ENCODE data around the gene ASAP2.

DNA sequence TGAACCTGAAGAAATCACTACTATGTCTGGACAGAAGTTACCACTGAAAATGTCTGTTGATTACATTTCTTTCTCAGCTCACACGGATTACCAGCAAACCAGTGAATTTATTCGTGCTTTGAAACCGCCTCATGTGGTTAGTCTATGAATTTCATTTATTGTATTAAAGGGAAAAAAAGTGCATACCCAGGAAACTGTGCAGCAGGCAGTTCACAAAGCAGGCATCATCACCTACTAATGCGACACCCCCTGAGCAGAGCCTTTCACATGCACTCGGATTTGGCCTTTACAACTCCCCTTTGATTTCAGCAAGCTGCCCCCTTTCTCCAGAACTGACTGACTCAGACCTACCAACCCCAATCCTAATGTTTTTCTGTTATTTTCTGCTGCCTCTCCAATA lies 236.9 kb downstream of the ASAP2 start:
- TF ChIP-seq EZH2 (IDR thresholded peaks at IDR 0.05; ENCODE audit: low read depth) (no peak), CTCF (conservative IDR thresholded peaks at IDR 0.05) (no peak)

Measured in PC-9 (cell line).